Measurements from ENCODE around the gene ZDHHC17. TPM values are rescaled to one million over a fixed set of nuclear protein-coding genes. Genes with fewer than 3 reads are reported as not detected.
A peak's percentile ranks its signal among the peaks of the same experiment; 100 is the strongest.

The ZDHHC17 gene
- total and polyA plus RNA-seq, 2 of the 13 experiments (the other 11 are each of a cell fraction or from before 2014, with no cell fraction given) = 36.7 to 38.5 TPM

- peak; percentile 64 for TF ChIP-seq CTCF (CRISPR knock-in tag; IDR thresholded peaks at IDR 0.05)
- no peak for TF ChIP-seq KAT2B (IDR thresholded peaks at IDR 0.05; ENCODE audit: borderline replicate concordance, low read depth, low read length)
- no peak for TF ChIP-seq HCFC1 (IDR thresholded peaks at IDR 0.05; ENCODE audit: low read depth, low read length)
- TF ChIP-seq GTF3A (CRISPR knock-in tag; conservative IDR thresholded peaks at IDR 0.05) = no peak
- no peak for TF ChIP-seq ZNF781 (CRISPR knock-in tag; IDR thresholded peaks at IDR 0.05; ENCODE audit: borderline replicate concordance, not compliant biosample characterization)
- peak; percentile 44; the same call in 1 of the 2 replicates for TF ChIP-seq ZNF281 (CRISPR knock-in tag; IDR thresholded peaks at IDR 0.05; ENCODE audit: borderline replicate concordance)
- no peak for TF ChIP-seq ZNF160 (CRISPR knock-in tag; IDR thresholded peaks at IDR 0.05)
- peak; percentile 27; the same call in 1 of the 2 replicates for TF ChIP-seq ZNF788 (CRISPR knock-in tag; IDR thresholded peaks at IDR 0.05; ENCODE audit: borderline replicate concordance)
- TF ChIP-seq ARNT2 (CRISPR knock-in tag; IDR thresholded peaks at IDR 0.05; ENCODE audit: low read depth) = no peak
- 0 out of 2 replicates have a peak, but pooled peaks have one; percentile 20 for TF ChIP-seq PITX1 (CRISPR knock-in tag; IDR thresholded peaks at IDR 0.05)
- TF ChIP-seq IRF9 (CRISPR knock-in tag; IDR thresholded peaks at IDR 0.05; ENCODE audit: borderline replicate concordance) = no peak
- no peak for TF ChIP-seq YEATS4 (CRISPR knock-in tag; IDR thresholded peaks at IDR 0.05; ENCODE audit: borderline replicate concordance)
- TF ChIP-seq KDM5B (CRISPR knock-in tag; IDR thresholded peaks at IDR 0.05; ENCODE audit: borderline replicate concordance) = peak; percentile 35; the same call in 1 of the 2 replicates
- peak; percentile 25 to 44; a peak in 1 of 4 replicates for TF ChIP-seq HMGXB4 (CRISPR knock-in tag; IDR thresholded peaks at IDR 0.05; ENCODE audit: borderline replicate concordance in 1 of 2, low read depth in 1 of 2)
- TF ChIP-seq KDM6A (CRISPR knock-in tag; IDR thresholded peaks at IDR 0.05; ENCODE audit: low read depth) = no peak
- no peak for TF ChIP-seq RNF219 (CRISPR knock-in tag; IDR thresholded peaks at IDR 0.05)
- TF ChIP-seq ZNF484 (CRISPR knock-in tag; IDR thresholded peaks at IDR 0.05; ENCODE audit: borderline replicate concordance, low read depth) = no peak
- no peak for TF ChIP-seq SIX1 (CRISPR knock-in tag; IDR thresholded peaks at IDR 0.05; ENCODE audit: borderline replicate concordance)
Measured at GRCh38 chr12:76738824-76739579, 24.9 kb upstream of the ZDHHC17 start (continued).

All from HepG2 (cell line).